HG03064 (cell line): Measurements from ENCODE around the gene ZBTB44.
"Not testable (repeated sequence)": the region's sequence is repeated elsewhere in the genome, so short reads cannot be mapped to it uniquely, and the experiment has no call there.

ENCODE experiments used
- ATAC-seq: cut with Tn5 transposase; IDR thresholded peaks from one replicate; pipeline ENCODE4 v1.9.1; 2021; ENCODE audit warnings: low read depth; ENCODE audit not compliant: unreplicated experiment

The ZBTB44 gene

GRCh38 chr11:130202009-130202817, 112.5 kb downstream of the ZBTB44 start:
- ATAC-seq, result no peak

GRCh38 chr11:130201026-130201425, 113.7 kb downstream of the ZBTB44 start:
- no peak for ATAC-seq

- no peak for ATAC-seq
Measured at GRCh38 chr11:130199792-130200191, 114.9 kb downstream of the ZBTB44 start.

GRCh38 chr11:130198964-130199363, 115.8 kb downstream of the ZBTB44 start:
- no peak for ATAC-seq

- no peak for ATAC-seq
Measured at GRCh38 chr11:130198292-130198691, 116.4 kb downstream of the ZBTB44 start.

GRCh38 chr11:130197386-130198035, 117.2 kb downstream of the ZBTB44 start:
- no peak for ATAC-seq

GRCh38 chr11:130194241-130195023, 120.3 kb downstream of the ZBTB44 start:
- no peak for ATAC-seq

GRCh38 chr11:130193551-130193950, 121.2 kb downstream of the ZBTB44 start:
- ATAC-seq, result not testable (repeated sequence)

- ATAC-seq, result no peak
Measured at GRCh38 chr11:130192845-130193267, 121.9 kb downstream of the ZBTB44 start.

GRCh38 chr11:130191896-130192295, 122.8 kb downstream of the ZBTB44 start:
- ATAC-seq, result no peak

GRCh38 chr11:130190371-130190881, 124.3 kb downstream of the ZBTB44 start:
- no peak for ATAC-seq

- ATAC-seq, result no peak
Measured at GRCh38 chr11:130189492-130190210, 125.1 kb downstream of the ZBTB44 start.

GRCh38 chr11:130188585-130189347, 126.0 kb downstream of the ZBTB44 start:
- no peak for ATAC-seq

- ATAC-seq, result no peak
Measured at GRCh38 chr11:130188047-130188446, 126.7 kb downstream of the ZBTB44 start.

- no peak for ATAC-seq
Measured at GRCh38 chr11:130187096-130187495, 127.6 kb downstream of the ZBTB44 start.

GRCh38 chr11:130183878-130184610, 130.7 kb downstream of the ZBTB44 start:
- no peak for ATAC-seq

- ATAC-seq, result no peak
Measured at GRCh38 chr11:130181295-130182272, 133.1 kb downstream of the ZBTB44 start.

- no peak for ATAC-seq
Measured at GRCh38 chr11:130180896-130181294, 133.8 kb downstream of the ZBTB44 start.
